Vagina (tissue), 2 donors: ENCODE measurements around the gene NRXN2. TPM values are rescaled to one million over a fixed set of nuclear protein-coding genes. Genes with fewer than 3 reads are reported as not detected.
A peak's percentile ranks its signal among the peaks of the same experiment; 100 is the strongest.

Source experiments
- DNase-seq, 2 donors: peaks; one replicate each; pipeline ENCODE4 v3.0.0-alpha.2; 2017; ENCODE audit errors: extremely low spot score in 2 of 2
- H3K27ac ChIP-seq: fragments of 200-600 bp; sonication (generic); one replicate; pipeline ENCODE4 v1.5.1; 2019
- H3K27me3 ChIP-seq: fragments of 200-600 bp; sonication (generic); one replicate; pipeline ENCODE4 v1.5.1; 2019
- H3K36me3 ChIP-seq, 2 donors: fragments of 200-600 bp; sonication (generic); one replicate each; pipeline ENCODE4 v1.5.1; 2017 to 2019
- H3K4me1 ChIP-seq: fragments of 200-600 bp; sonication (generic); one replicate; pipeline ENCODE4 v1.5.1; 2019
- H3K4me3 ChIP-seq, 2 donors: fragments of 200-600 bp; sonication (generic); 1 replicate in 1 of 2; 2 replicates in 1 of 2; pipeline ENCODE4 v1.5.1; 2016 to 2019
- H3K9me3 ChIP-seq: fragments of 200-600 bp; sonication (generic); one replicate; pipeline ENCODE4 v1.5.1; 2019
- CTCF ChIP-seq, 3 experiments: fragments of 450-650 bp in 2 of 3; fragments of 200-600 bp in 1 of 3; sonication (generic) in 1 of 3; IDR thresholded peaks; one replicate each; pipeline ENCODE4 v1.5.1; 2017 to 2019; ENCODE audit warnings: antibody characterized with exemption in 3 of 3, mild to moderate bottlenecking in 2 of 3, moderate library complexity in 2 of 3
- POLR2A ChIP-seq, 2 donors: fragments of 450-650 bp; IDR thresholded peaks; one replicate each; pipeline ENCODE4 v1.6.1; 2017; ENCODE audit warnings: antibody characterized with exemption in 2 of 2, mild to moderate bottlenecking in 2 of 2, moderate library complexity in 2 of 2
- POLR2AphosphoS5 ChIP-seq, 2 donors: sonication (generic); formaldehyde crosslinking; IDR thresholded peaks; one replicate each; pipeline ENCODE4 v1.9.0; 2017; ENCODE audit warnings: antibody characterized with exemption in 2 of 2, mild to moderate bottlenecking in 2 of 2, low read depth in 1 of 2; ENCODE audit not compliant: insufficient read depth in 1 of 2
- intact Hi-C: fragments of 100-400 bp; cut with DNase I; formaldehyde crosslinking; loops from one replicate; pipeline ENCODE4 v1.15.1; 2023
- total RNA-seq: library from RNA; depleted of rRNA; stranded (reverse); fragments of >200 nt; gene quantifications from one replicate; pipeline ENCODE4 v1.2.3, GENCODE V29; 2016

Gene NRXN2
- total RNA-seq, 1 donor from 2014 or later = 16.9 TPM

GRCh38 chr11:64624883-64625481 is 98.0 kb downstream of the NRXN2 start:
- no peak for DNase-seq
- no peak overlapping the region for H3K27ac ChIP-seq
- no peaks in the 10 kb centered on the region for H3K36me3 ChIP-seq
- H3K9me3 ChIP-seq = no peaks in the 10 kb centered on the region
- TF ChIP-seq POLR2A (IDR thresholded peaks at IDR 0.05) (no peak), CTCF (IDR thresholded peaks at IDR 0.05) (no peak), POLR2AphosphoS5 (IDR thresholded peaks at IDR 0.05; ENCODE audit: insufficient read depth in 1 of 2, low read depth in 1 of 2) (no peak)
- no peak overlapping the region for H3K4me3 ChIP-seq
- intact Hi-C loops = no loop called here
- peaks cover 14% of the 10 kb centered on the region for H3K4me1 ChIP-seq
- H3K27me3 ChIP-seq = no peaks in the 10 kb centered on the region

GRCh38 chr11:64622681-64623080 is 100.3 kb downstream of the NRXN2 start:
- no peak overlapping the region for H3K4me3 ChIP-seq
- TF ChIP-seq POLR2A (IDR thresholded peaks at IDR 0.05) = no peak
- TF ChIP-seq POLR2AphosphoS5 (IDR thresholded peaks at IDR 0.05; ENCODE audit: insufficient read depth in 1 of 2, low read depth in 1 of 2) = no peak
- TF ChIP-seq CTCF (IDR thresholded peaks at IDR 0.05) = no peak
- intact Hi-C loops = no loop called here
- DNase-seq = no peak
- H3K9me3 ChIP-seq = no peaks in the 10 kb centered on the region
- no peaks in the 10 kb centered on the region for H3K27me3 ChIP-seq
- no peaks in the 10 kb centered on the region for H3K36me3 ChIP-seq
- H3K4me1 ChIP-seq = peaks cover 23% of the 10 kb centered on the region
- H3K27ac ChIP-seq = no peak overlapping the region

GRCh38 chr11:64621283-64622019 is 101.5 kb downstream of the NRXN2 start:
- H3K27ac ChIP-seq = peak overlapping the region; percentile 60
- no peak overlapping the region for H3K4me3 ChIP-seq
- H3K27me3 ChIP-seq = no peaks in the 10 kb centered on the region
- no peaks in the 10 kb centered on the region for H3K9me3 ChIP-seq
- DNase-seq = no peak
- intact Hi-C loops = no loop called here
- H3K36me3 ChIP-seq = no peaks in the 10 kb centered on the region
- TF ChIP-seq CTCF (IDR thresholded peaks at IDR 0.05) (no peak), POLR2A (IDR thresholded peaks at IDR 0.05) (no peak), POLR2AphosphoS5 (IDR thresholded peaks at IDR 0.05; ENCODE audit: insufficient read depth in 1 of 2, low read depth in 1 of 2) (no peak)
- H3K4me1 ChIP-seq = peaks cover 23% of the 10 kb centered on the region

- Histone ChIP-seq H3K4me1 (peaks cover 23% of the 10 kb centered on the region), H3K27ac (peak overlapping the region; percentile 60), H3K36me3 (no peaks in the 10 kb centered on the region), H3K9me3 (no peaks in the 10 kb centered on the region), H3K4me3 (no peak overlapping the region), H3K27me3 (no peaks in the 10 kb centered on the region)
- TF ChIP-seq POLR2A (IDR thresholded peaks at IDR 0.05) = no peak
- TF ChIP-seq CTCF (IDR thresholded peaks at IDR 0.05) = no peak
- peak in 1 of 2 donors; percentile 57 for TF ChIP-seq POLR2AphosphoS5 (IDR thresholded peaks at IDR 0.05; ENCODE audit: insufficient read depth in 1 of 2, low read depth in 1 of 2)
- DNase-seq = no peak
- intact Hi-C loops = no loop called here
These were observed 102.5 kb downstream of the NRXN2 start for GRCh38 chr11:64620381-64620971.
